HEK293 (cell line): Measurements from ENCODE around the gene ATOH8.

Source experiments
- CTCF ChIA-PET: fragments of 350-600 bp; formaldehyde crosslinking; extraction: SDS; loops from one replicate; lab custom pipeline; 2021; ENCODE audit warnings: antibody characterized with exemption; lab: Yijun Ruan, JAX
- POLR2A ChIA-PET: fragments of 300-600 bp; formaldehyde crosslinking; extraction: SDS; loops from one replicate; lab custom pipeline; 2020; ENCODE audit warnings: antibody characterized with exemption, inconsistent platforms; lab: Yijun Ruan, JAX
- H3K27ac ChIP-seq: fragments of 200-500 bp; sonication (Bioruptor generic); 2 replicates; pipeline ENCODE4 v1.5.1; 2014; ENCODE audit warnings: low read depth, low read length, control low read depth, inconsistent platforms; ENCODE audit errors: extremely low read depth
- H3K36me3 ChIP-seq, 2 experiments: fragments of 200-500 bp in 1 of 2; sonication (Bioruptor generic) in 1 of 2; 1 replicate in 1 of 2; 2 replicates in 1 of 2; pipeline ENCODE4 v1.5.1; 2014 to 2017; ENCODE audit warnings: inconsistent platforms in 2 of 2, low read length in 2 of 2; ENCODE audit not compliant: control insufficient read depth in 2 of 2, insufficient read depth in 1 of 2
- H3K4me1 ChIP-seq: fragments of 200-500 bp; sonication (Bioruptor generic); 2 replicates; pipeline ENCODE4 v1.5.1; 2014; ENCODE audit warnings: mild to moderate bottlenecking, low read length, inconsistent platforms; ENCODE audit not compliant: control insufficient read depth, insufficient read depth
- H3K4me3 ChIP-seq: 2 replicates; pipeline ENCODE4 v1.5.1; 2011; ENCODE audit warnings: low read depth, mild to moderate bottlenecking, control low read depth, low read length, moderate library complexity
- H3K9me3 ChIP-seq: fragments of 200-500 bp; sonication (Bioruptor generic); 2 replicates; pipeline ENCODE4 v1.5.1; 2014; ENCODE audit warnings: low read depth, low read length, inconsistent platforms; ENCODE audit not compliant: control insufficient read depth, insufficient read depth
- PBX3 ChIP-seq: sonication (generic); formaldehyde crosslinking; IDR thresholded peaks from 2 replicates; pipeline ENCODE4 v1.8.1; 2022; ENCODE audit warnings: mild to moderate bottlenecking, moderate library complexity, missing genetic modification reagents
- YY2 ChIP-seq: fragments of 450-650 bp; formaldehyde crosslinking; IDR thresholded peaks from 2 replicates; pipeline ENCODE4 v1.5.1; 2016; ENCODE audit warnings: missing biosample characterization, missing genetic modification characterization
- ZBTB48 ChIP-seq: fragments of 450-650 bp; formaldehyde crosslinking; IDR thresholded peaks from 2 replicates; pipeline ENCODE4 v1.5.1; 2016; ENCODE audit warnings: missing biosample characterization, missing genetic modification characterization
- ZNF112 ChIP-seq: fragments of 450-650 bp; formaldehyde crosslinking; IDR thresholded peaks from 2 replicates; pipeline ENCODE4 v1.5.0; 2017; ENCODE audit warnings: missing biosample characterization, missing genetic modification characterization
- ZNF155 ChIP-seq: fragments of 450-650 bp; formaldehyde crosslinking; IDR thresholded peaks from 2 replicates; pipeline ENCODE4 v1.5.1; 2016; ENCODE audit warnings: missing biosample characterization, missing genetic modification characterization
- ZNF169 ChIP-seq: fragments of 450-650 bp; formaldehyde crosslinking; IDR thresholded peaks from 2 replicates; pipeline ENCODE4 v1.5.1; 2016; ENCODE audit warnings: missing biosample characterization, missing genetic modification characterization
- ZNF521 ChIP-seq: fragments of 450-650 bp; formaldehyde crosslinking; IDR thresholded peaks from 2 replicates; pipeline ENCODE4 v1.5.1; 2017; ENCODE audit warnings: missing biosample characterization, mild to moderate bottlenecking, missing genetic modification characterization
- ZNF571 ChIP-seq: fragments of 450-650 bp; formaldehyde crosslinking; IDR thresholded peaks from 2 replicates; pipeline ENCODE4 v1.5.0; 2017; ENCODE audit warnings: missing biosample characterization, missing genetic modification characterization
- ZNF600 ChIP-seq: fragments of 450-650 bp; formaldehyde crosslinking; IDR thresholded peaks from 2 replicates; pipeline ENCODE4 v1.5.1; 2016; ENCODE audit warnings: missing biosample characterization, missing genetic modification characterization
- ZNF704 ChIP-seq: fragments of 450-650 bp; formaldehyde crosslinking; IDR thresholded peaks from 2 replicates; pipeline ENCODE4 v1.5.1; 2016; ENCODE audit warnings: missing biosample characterization, missing genetic modification characterization
- ZNF707 ChIP-seq: fragments of 450-650 bp; formaldehyde crosslinking; IDR thresholded peaks from 2 replicates; pipeline ENCODE4 v1.5.1; 2016; ENCODE audit warnings: missing biosample characterization, missing genetic modification characterization
- ZNF776 ChIP-seq: fragments of 450-650 bp; formaldehyde crosslinking; IDR thresholded peaks from 2 replicates; pipeline ENCODE4 v1.5.0; 2017; ENCODE audit warnings: missing biosample characterization, missing genetic modification characterization, borderline replicate concordance
- ZNF843 ChIP-seq: fragments of 450-650 bp; formaldehyde crosslinking; IDR thresholded peaks from 2 replicates; pipeline ENCODE4 v1.5.1; 2016; ENCODE audit warnings: missing biosample characterization, missing genetic modification characterization
- TF ChIP-seq, protein P1 (sequence below): fragments of 450-650 bp; formaldehyde crosslinking; IDR thresholded peaks from 2 replicates; pipeline ENCODE4 v1.5.0; 2017; ENCODE audit warnings: missing biosample characterization, missing genetic modification characterization, borderline replicate concordance
- TF ChIP-seq, protein P2 (sequence below): fragments of 450-650 bp; formaldehyde crosslinking; IDR thresholded peaks from 2 replicates; pipeline ENCODE4 v1.5.1; 2016; ENCODE audit warnings: missing biosample characterization, missing genetic modification characterization
- TF ChIP-seq, protein P3 (sequence below): fragments of 450-650 bp; formaldehyde crosslinking; IDR thresholded peaks from 2 replicates; pipeline ENCODE4 v1.5.1; 2017; ENCODE audit warnings: missing biosample characterization, missing genetic modification characterization
- TF ChIP-seq, protein P4 (sequence below): fragments of 450-650 bp; formaldehyde crosslinking; IDR thresholded peaks from 2 replicates; pipeline ENCODE4; 2016; ENCODE audit warnings: missing biosample characterization, missing genetic modification characterization

ATOH8 gene

DNA sequence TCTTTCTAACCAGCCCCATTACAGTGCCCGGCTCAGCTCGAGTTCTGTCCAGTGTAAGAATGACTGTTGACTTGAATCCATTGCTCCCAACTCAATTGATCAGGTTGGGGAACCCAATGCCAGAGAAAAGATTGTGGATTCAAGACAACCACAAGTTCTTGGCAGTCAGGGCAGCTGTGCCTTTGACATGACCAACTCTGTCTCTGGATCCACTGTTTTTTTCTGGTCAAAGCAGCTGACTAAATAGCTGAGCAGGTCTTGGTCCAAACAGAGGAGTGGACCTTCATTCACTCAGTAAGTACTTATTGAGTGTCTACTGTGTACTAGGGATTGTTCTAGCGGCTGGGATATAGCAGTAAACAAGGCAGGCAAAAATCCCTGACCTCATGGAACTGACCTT lies 6.3 kb upstream of the ATOH8 start:
- Histone ChIP-seq H3K27ac (no peak overlapping the region), H3K4me1 (0 out of 2 replicates have a peak, but pooled peaks cover 3% of the 10 kb centered on the region), H3K9me3 (no peaks in the 10 kb centered on the region), H3K36me3 (no peaks in the 10 kb centered on the region), H3K4me3 (no peak overlapping the region)
- ChIA-PET POLR2A (no interaction called here), CTCF (interaction anchor here (0.6 to 2.0 kb wide), 5 partner anchors 12 to 751 kb away, joined by 3 to 8 read pairs (median 3); no protein-coding TSS in a partner anchor)
- TF ChIP-seq ZBTB48 (no peak), ZNF169 (no peak), ZNF155 (tag by site-specific recombination) (no peak), ZNF600 (tag by site-specific recombination) (no peak), ZNF521 (tag by site-specific recombination) (no peak), PBX3 (CRISPR knock-in tag) (no peak), ZNF843 (tag by site-specific recombination) (no peak), ZNF707 (tag by site-specific recombination) (no peak), ZNF776 (tag by site-specific recombination) (no peak), YY2 (no peak), ZNF112 (tag by site-specific recombination) (no peak), ZNF571 (tag by site-specific recombination) (no peak), ZNF704 (tag by site-specific recombination) (no peak)
- TF ChIP-seq, protein P1, sequence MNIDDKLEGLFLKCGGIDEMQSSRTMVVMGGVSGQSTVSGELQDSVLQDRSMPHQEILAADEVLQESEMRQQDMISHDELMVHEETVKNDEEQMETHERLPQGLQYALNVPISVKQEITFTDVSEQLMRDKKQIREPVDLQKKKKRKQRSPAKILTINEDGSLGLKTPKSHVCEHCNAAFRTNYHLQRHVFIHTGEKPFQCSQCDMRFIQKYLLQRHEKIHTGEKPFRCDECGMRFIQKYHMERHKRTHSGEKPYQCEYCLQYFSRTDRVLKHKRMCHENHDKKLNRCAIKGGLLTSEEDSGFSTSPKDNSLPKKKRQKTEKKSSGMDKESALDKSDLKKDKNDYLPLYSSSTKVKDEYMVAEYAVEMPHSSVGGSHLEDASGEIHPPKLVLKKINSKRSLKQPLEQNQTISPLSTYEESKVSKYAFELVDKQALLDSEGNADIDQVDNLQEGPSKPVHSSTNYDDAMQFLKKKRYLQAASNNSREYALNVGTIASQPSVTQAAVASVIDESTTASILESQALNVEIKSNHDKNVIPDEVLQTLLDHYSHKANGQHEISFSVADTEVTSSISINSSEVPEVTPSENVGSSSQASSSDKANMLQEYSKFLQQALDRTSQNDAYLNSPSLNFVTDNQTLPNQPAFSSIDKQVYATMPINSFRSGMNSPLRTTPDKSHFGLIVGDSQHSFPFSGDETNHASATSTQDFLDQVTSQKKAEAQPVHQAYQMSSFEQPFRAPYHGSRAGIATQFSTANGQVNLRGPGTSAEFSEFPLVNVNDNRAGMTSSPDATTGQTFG (tag by site-specific recombination) = no peak
- TF ChIP-seq, protein P2, sequence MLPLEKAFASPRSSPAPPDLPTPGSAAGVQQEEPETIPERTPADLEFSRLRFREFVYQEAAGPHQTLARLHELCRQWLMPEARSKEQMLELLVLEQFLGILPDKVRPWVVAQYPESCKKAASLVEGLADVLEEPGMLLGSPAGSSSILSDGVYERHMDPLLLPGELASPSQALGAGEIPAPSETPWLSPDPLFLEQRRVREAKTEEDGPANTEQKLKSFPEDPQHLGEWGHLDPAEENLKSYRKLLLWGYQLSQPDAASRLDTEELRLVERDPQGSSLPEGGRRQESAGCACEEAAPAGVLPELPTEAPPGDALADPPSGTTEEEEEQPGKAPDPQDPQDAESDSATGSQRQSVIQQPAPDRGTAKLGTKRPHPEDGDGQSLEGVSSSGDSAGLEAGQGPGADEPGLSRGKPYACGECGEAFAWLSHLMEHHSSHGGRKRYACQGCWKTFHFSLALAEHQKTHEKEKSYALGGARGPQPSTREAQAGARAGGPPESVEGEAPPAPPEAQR = no peak
- TF ChIP-seq, protein P3, sequence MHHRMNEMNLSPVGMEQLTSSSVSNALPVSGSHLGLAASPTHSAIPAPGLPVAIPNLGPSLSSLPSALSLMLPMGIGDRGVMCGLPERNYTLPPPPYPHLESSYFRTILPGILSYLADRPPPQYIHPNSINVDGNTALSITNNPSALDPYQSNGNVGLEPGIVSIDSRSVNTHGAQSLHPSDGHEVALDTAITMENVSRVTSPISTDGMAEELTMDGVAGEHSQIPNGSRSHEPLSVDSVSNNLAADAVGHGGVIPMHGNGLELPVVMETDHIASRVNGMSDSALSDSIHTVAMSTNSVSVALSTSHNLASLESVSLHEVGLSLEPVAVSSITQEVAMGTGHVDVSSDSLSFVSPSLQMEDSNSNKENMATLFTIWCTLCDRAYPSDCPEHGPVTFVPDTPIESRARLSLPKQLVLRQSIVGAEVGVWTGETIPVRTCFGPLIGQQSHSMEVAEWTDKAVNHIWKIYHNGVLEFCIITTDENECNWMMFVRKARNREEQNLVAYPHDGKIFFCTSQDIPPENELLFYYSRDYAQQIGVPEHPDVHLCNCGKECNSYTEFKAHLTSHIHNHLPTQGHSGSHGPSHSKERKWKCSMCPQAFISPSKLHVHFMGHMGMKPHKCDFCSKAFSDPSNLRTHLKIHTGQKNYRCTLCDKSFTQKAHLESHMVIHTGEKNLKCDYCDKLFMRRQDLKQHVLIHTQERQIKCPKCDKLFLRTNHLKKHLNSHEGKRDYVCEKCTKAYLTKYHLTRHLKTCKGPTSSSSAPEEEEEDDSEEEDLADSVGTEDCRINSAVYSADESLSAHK (tag by site-specific recombination) = no peak
- TF ChIP-seq, protein P4, sequence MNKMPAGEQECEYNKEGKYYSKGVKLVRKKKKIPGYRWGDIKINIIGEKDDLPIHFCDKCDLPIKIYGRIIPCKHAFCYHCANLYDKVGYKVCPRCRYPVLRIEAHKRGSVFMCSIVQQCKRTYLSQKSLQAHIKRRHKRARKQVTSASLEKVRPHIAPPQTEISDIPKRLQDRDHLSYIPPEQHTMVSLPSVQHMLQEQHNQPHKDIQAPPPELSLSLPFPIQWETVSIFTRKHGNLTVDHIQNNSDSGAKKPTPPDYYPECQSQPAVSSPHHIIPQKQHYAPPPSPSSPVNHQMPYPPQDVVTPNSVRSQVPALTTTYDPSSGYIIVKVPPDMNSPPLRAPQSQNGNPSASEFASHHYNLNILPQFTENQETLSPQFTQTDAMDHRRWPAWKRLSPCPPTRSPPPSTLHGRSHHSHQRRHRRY = no peak
